Forelimb muscle (tissue), 1 donor: ENCODE measurements around the gene TIMM8A. TPM values are rescaled to one million over a fixed set of nuclear protein-coding genes. Genes with fewer than 3 reads are reported as not detected.

Experiments used
- DNase-seq: peaks from one replicate; pipeline ENCODE4 v3.0.0-alpha.2; 2013; ENCODE audit warnings: low read depth
- polyA plus RNA-seq: library from polyadenylated mRNA; unstranded; fragments of 120-200 nt; gene quantifications from one replicate; pipeline ENCODE4 v1.2.1, GENCODE V29; 2013; ENCODE audit not compliant: insufficient read length

Gene TIMM8A, protein sequence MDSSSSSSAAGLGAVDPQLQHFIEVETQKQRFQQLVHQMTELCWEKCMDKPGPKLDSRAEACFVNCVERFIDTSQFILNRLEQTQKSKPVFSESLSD
- 9.0 TPM for polyA plus RNA-seq

DNA sequence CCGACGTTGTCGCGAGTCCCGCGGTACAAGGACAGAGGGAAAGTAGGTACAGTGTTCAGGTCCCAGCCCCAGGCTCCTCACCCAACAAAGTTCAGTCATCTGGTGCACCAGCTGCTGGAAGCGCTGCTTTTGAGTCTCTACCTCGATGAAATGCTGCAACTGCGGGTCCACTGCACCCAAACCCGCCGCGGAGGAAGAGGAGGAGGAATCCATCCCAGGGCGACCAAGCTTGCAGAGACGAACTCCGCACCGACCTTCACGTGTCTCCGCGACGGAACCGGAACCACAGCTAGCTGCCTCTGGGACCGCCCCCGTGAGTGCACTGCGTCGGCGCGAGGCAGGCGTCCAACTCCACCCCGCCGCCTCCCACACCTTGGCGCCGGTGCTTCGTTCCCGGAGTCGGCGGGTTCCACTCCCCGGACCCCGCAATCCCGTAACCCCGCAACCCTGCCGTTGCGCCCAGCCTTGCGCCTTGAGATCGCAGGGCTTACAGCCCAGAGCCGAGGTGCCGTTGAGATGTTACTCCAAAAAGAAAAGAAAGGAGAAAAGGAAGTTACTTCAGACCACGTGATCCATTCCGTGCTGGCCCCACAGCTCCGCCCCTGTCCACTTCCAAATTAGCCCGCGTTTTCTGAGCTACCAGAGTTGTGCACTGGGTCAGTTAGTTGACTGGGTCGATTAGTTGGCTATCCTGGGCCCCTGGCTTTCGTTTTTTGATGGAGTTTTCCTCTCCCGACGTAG, at the start of gene TIMM8A:
TIMM8A (minus strand) TSS at position 291 of the 741 bp plus-strand sequence; CDS start at position 213, 78 bp downstream.
- peak; percentile 36 for DNase-seq

DNA sequence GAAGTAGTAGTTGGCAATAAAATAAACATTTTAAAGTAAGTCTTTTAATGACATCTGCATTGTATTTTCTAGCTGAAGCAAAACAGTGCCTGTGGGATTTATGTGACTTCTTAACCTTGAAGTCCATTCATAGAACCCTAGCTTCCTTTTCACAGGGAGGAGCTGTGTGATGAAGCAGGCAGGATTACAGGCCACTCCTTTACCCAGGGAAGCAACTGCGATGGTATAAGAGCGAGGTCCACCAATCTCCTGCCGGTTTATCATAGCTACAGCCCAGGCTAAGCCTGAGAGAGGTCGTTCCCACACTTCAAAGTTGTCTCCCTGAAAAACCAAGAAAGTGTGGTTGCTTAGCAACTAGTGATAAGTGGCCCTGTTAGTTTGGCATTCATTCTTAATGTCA, 49.2 kb upstream of the TIMM8A start:
- DNase-seq, result no peak

DNA sequence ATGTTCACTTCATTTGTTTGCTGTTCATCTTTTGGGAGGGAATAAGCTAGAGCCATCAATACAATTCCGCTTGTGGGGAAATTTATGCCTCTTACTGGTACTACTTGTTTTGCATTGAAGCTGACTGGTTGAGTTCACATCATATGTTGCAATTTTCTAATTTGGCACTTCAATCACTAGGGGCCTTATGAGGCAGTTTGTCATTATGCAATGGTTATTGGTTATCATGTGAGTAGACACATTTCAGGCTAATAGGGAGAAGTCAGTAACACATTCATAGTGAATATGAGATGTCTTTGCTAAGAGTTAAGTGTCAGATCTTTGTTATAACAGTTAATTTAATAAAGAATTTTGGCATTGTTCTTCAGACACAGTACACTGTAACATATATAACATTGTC, 47.2 kb upstream of the TIMM8A start:
- no peak for DNase-seq

DNA sequence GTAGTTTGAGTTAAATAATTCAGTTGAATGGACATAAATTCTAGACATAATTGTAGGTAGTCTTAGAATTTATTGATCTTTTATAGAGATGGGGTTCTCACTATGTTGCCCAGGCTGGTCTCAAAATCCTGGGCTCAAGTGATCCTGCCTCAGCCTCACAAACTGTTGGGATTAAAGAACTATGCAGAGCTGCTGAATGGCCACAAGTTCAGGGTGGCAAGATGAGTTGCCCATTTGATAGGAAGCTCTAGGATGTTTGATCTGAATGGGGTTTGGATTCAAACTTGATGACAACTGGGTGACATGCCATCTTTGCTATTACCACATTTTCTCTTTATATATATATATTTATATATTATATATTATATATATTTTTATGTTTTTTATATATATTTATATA, 45.8 kb upstream of the TIMM8A start:
- DNase-seq, result no peak

DNA sequence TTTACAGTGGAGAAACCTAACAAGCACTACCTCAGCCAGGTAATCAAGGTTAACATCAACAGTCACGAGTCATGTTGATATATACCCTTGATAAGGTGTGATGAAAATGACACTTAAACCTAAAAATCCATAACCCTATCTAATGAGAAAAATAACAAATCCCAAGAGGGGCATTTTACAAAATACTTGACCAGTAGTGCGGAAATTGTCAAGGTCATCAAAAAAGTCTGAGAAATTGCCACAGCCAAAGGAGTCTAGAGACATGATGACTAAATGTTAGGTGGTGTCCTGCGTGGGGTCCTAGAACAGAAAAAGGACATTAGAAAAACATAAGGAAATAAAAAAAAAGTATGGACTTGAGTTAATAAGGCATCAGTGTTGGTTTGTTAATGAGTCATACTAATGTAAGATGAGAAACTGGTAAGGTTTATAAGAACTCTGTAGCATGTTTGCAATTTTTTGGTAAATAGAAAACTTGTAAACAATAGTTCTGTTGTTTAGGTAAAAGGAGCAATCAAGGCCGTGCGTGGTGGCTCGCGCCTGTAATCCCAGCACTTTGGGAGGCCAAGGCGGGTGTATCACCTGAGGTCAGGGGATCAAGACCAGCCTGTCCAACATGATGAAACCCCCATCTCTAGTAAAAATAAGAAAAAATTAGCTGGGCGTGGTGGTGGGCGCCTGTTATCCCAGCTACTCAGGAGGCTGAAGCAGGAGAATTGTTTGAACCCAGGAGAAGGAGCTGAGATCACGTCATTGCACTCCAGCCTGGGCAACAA, 45.2 kb upstream of the TIMM8A start:
- no peak for DNase-seq

DNA sequence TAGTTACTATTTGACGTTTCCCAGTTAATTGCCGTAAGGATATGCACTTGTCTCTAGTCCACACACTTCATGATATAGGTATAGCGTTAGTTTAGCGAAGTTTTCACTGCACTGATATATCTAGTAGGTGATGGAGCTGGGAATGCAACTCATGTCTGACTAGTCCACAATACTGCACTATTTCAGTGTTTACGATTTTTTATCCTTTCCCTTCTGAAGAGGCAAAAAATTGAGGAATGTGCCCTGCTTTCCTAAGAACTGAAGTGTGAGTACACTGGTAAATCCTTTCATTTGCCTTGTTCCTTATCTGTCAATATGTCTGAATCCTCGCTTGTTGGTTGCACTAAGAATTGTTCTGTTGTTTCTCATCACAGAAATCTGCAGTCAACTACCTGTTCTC, 43.3 kb upstream of the TIMM8A start:
- no peak for DNase-seq

DNA sequence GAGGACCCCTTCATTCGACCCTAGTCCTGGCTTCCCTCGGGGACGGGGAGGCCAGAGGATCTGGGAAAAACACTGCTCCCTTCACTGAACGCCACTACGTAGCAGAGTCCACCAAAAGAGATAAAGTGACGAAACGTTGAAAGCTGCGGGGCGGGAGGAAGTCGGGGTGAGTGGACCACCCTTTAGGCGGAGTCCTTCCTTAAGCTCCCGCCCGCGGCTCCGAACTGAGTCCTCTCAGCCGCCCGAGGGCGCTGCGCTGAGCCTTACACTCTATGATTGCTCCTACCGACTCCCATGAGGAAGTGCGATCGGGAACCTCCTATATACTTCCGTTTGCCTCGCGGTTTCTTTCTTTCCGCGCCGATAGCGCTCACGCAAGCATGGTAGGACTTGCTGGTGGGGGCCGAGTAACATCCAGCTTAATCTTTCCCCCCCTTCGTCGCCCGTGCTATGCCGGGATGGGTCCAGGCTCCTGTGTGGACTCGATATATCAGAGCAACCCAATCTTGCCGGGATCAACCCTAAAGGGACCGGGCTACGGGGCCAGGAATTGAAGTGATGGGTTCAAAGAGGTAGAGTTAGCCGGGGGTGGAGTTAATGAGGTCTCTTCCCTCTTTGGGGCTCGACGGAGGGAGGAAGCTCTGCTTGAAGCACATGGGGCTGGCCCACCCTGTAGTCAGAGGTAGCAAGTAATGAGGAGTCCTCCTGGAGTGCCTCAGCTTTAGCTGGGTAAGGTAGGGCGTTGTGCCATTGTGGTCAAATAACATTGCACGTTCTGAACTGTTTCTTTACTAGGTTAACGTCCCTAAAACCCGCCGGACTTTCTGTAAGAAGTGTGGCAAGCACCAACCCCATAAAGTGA, 42.4 kb upstream of the TIMM8A start, which contains the start of gene RPL36A:
RPL36A (plus strand) TSS at position 348 of the 862 bp plus-strand sequence; CDS start at position 381, 33 bp downstream.
- DNase-seq, result peak; percentile 77

DNA sequence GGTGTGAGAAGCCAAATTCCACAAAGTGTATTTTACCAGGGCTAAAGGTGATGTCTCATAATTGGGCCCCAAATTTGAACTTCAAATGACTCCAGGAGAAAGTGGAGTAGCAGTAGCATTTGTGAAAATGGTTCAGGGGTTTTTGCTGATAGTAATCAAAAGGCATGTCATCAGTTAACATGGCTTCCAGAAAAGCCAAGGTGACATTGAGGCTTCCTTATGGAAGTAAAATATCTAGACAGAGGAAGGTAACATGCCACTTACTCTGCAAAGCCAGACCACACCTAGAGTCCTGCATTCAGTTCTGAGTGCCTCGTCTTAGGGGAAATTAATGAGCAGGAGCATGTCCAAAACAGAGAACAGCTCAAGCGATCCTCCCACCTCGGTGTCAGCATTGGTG, 40.1 kb upstream of the TIMM8A start:
- no peak for DNase-seq

DNA sequence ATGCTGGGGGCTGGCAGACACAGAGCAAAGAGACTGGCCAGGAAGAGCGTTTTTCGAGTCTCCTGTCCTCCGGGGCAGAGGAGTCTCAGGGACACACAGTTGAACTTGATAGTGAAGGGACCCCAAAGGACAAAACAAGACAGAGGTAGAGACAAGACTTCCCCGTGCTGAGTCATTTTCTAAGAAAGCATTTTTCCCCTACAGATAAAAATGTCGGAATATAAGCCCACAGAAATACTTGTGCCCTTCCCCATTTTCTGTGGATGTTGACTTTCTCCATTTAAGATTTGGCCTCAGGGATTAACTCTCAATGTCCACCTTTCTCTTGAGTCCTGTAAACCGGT, 38.0 kb upstream of the TIMM8A start:
- DNase-seq, result no peak

DNA sequence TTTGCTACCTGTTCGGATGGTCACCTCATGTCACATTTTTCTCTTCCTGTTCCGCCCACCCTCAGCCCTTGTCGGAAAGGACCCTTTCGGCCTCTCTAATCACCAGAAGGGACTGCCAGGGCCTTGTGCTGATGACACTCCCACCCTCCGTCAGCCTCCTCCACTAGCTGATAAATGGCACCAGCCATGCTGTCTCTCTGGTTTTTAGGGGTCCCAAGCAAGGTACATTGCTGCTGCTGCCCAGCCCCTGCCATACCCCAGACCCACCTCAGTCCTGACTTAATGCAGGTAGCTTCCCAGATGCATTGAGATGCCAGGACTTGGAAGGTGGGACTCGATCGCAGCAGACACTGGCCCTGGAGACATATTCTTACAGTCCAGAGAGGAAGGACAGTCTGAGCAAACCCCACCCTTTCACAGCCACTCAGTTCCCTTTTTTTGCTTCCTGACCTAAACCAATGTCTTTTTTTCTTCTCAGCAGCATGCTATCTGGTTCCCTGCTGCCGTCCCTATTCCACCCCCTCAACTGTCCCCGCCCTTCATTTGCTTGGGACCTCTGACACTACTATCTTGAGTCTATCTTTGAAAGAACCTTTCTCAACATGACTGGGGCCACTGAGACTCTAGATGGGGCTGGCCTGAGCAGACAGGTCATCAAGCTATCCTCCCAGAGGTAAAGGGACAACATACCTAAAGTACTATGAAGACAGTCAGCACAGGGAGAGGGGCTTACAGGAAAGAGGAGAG, 37.4 kb upstream of the TIMM8A start, which contains the start of gene BTK:
BTK (minus strand) TSS at position 397 of the 747 bp plus-strand sequence. CDS start 10,907 bp downstream, outside the sequence.
- no peak for DNase-seq

DNA sequence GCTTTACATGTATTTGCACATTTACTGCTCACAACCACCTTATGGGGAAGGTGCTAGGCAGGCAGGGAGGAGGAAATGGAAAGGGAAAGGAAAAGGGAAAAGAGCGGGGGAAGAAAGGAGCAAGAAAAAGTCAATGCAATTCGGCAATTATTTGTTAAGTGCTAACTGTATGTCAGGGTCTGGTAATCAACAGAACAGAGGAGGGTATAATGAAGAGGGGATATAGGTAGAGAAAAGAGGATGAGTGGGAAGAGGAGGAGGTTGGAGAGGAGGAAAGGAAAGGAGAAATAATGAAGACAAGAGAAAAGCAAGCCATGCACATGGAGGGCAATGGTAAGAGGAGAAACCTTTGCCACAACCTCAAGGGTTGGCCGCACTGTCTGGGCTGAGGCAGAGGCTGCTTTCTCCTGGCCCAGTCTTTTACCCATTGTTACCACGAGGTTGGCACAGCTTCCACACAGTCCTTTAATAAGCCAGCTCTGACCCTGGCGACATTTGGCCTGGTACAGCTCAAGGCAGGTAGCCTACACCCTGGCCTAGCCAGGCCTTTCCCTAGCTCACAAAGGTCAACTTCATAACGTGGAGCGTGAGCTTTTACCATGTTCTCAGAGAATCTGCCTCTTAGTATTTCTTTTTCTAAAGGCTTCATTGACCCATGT, 36.6 kb upstream of the TIMM8A start:
- DNase-seq, result no peak

DNA sequence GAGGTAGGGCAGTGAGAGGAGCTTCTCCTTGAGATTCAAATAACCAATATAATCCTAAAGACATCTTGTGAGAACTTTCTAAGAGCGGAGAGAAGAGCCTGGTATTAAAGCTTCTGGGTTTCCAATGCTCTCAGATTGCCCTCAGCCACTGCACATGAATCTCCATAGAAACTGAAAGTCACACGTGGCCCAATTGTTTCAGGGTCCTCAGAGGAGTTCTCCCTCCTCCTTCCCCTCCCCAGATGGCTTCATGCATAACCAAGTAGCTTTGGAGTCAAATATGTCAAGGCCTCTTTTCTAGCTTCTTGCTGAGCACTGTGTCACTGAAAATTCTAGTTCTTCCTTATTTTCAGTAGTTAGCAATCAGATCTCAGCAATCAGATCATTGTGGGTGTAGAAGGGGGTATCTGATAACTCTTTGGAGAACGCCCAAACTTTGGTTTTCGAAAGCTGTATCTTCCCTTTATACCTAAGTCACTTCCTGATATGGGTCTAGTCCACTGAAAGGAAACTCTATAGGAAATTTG, 35.2 kb upstream of the TIMM8A start:
- DNase-seq, result no peak

DNA sequence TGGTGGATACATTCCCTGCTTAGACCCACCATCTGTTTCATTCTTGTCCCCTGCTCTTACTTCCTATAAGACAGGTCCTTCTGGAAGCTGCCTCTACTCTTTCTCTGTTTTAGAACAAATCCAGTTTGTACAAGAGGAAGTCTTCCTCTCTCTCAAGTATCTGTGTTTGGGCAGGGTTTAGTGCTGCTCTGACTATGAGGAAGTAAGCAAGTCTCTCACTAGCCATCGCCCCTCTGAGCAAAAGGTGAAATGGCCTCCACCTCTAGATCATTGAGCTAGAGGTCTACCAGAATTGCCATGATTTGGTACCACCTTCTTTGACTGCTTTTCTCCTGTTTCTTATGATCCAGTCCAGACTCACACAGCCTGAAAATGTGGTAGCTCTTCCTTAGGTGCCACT, 29.0 kb upstream of the TIMM8A start:
- DNase-seq, result no peak

DNA sequence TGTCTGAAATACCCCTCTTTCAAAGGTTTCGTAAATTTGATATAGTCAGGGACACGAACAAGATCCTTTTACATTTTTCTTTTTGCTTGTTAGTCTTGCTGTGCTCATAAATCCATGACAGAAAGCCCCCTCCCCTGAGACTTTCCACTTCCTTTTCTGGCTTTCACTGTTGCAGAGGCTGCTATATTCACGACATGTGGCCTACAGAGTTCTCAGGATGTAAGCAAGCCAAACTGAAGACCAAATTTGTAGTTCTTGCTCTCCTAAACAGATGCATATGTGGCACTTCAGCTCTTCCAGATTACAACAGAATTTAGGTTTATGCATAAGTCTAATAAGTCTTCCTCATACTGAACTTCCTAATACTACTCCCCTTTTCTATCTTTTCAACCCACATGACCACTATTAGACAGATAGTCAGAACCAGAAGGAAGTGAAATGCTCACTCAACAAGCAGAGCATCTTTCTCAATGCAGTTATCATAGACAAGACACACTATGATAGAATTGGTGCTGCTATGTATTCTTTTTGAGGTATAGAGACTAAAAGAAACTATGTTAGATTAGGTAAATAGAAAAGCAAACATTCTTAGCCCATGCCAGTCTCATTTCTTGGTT, 22.5 kb upstream of the TIMM8A start:
- no peak for DNase-seq

DNA sequence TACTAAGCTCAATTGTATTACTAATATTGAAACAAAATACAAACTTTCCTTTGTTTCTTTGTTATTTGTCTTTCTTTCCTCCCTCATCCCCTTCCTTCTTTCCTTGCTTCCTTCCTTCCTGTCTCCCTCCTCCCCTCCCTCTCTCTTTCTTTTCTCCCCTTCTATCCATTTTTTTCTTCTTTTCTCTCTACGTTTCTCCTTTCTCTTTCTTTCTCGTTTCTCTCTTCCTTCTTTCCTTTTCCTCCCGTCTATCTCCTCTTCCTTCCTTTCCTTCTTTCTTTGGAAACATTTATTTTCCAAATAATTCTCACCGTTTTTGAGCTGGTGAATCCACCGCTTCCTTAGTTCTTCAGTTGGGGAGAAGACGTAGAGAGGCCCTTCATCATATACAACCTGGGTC, 21.1 kb upstream of the TIMM8A start:
- DNase-seq, result no peak

DNA sequence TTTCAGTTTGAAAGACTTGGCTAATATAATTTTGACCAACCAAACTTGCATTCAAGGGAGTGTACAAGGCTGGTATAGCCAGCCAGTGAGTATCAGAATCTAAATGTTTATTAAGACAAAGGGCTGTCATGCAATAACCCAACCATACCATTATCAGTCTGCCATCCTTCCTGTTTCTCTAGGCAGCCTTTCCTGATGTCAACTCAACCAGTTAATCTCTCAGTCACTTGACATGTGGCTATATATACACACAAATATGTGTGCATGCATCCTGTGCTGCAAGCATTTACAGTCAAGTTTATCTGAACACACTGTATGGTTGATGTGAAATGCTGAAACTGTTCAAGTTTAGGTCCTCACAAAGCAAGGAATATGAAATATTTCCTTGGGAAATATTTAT, 20.3 kb upstream of the TIMM8A start:
- DNase-seq, result no peak

DNA sequence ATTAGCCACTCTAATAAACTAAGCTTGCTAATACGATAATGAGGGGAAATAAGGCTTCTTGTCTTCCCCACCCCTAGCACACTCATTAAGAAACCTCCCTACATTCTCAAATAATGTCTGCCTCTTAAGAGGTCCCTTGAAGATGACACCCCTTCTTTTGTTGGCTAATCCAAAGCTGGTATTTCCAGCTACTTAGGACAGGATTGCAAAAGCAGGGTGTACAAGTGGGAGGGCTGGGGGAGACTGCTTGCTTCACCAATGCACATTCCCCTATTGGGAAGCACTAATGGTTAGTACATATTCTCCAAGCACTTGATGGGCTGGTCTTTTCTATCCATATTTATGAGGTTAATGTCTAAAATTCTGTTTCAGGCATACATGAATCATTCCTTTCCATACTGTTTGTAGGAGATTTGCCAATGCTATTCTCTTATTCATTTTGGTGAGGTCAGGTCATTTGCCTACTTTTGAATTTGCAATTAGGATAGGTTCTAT, 16.8 kb upstream of the TIMM8A start:
- DNase-seq, result no peak

DNA sequence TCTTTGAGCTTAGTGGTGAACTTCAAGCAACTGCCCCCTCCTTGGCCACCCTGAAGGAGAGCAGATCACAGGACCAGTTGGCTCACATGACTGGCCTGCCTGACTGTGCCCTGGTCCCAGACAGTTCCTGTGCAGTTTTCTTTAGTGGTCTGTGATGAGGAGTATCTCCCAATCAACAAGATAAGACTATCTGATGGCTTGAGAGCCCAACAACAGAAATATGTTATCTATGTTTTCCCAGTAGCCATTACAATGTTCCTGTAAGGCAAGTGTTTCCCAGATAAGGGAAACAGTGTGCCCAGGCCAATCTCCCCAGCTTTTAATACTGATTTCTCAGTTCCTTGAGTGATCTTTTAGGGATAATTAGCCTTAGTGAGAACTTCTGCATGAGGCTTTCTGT, 14.2 kb upstream of the TIMM8A start:
- DNase-seq, result no peak

DNA sequence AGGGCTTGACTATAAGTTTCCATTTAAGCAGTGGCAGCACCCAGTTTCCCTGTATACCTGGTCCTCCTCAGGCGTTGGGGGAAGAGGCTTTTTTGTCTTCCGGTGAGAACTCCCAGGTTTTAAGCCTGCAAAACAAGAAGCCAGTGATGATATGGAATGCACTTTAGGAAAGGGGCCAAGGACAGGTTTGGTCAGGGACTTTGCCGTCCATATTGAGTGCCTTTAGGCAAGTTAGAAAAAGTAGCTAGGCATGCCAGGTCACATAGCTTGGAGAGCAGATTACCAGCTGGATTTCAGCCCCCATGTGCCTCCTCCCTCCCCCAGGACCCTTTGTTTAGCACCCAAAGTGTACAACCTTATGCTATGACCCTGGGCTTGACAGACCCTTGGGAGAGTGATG, 13.6 kb upstream of the TIMM8A start:
- DNase-seq, result no peak

DNA sequence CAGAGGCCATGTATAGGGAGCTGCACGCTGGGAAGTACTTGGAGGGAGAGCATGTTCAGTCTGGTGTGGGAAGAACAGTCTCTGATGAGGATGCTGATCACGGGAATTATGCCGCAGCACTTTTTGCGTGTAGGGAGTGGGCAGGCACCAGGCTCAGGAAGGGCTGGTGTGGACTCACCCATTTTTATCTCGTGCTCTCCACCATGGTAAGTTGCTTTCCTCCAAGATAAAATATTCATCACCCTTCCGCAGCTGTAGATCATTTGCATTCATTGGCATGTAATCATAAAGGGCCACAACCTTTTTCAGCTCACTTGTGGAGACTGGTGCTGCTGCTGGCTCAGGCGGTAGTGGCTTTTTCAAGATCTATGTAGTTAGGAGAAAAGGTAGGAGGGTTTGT, 11.8 kb upstream of the TIMM8A start:
- DNase-seq, result no peak
